SJCRH30 (cell line): ENCODE results near the gene APBA2. TPM values are rescaled to one million over a fixed set of nuclear protein-coding genes. Genes with fewer than 3 reads are reported as not detected.

Source experiments
- DNase-seq, 2 experiments: peaks; one replicate each; pipeline ENCODE4 v3.0.0-alpha.2; 2015 to 2020
- H3K27ac ChIP-seq: fragments of 250-450 bp; sonication (Bioruptor Pico); 2 replicates; pipeline ENCODE4 v1.5.1; 2020; ENCODE audit warnings: mild to moderate bottlenecking, moderate library complexity
- H3K27me3 ChIP-seq: fragments of 250-450 bp; sonication (Bioruptor Pico); 2 replicates; pipeline ENCODE4 v1.5.1; 2020; ENCODE audit warnings: mild to moderate bottlenecking, moderate library complexity
- H3K36me3 ChIP-seq: fragments of 250-450 bp; sonication (Bioruptor Pico); 2 replicates; pipeline ENCODE4 v1.5.1; 2020; ENCODE audit warnings: mild to moderate bottlenecking, moderate library complexity
- H3K4me1 ChIP-seq: fragments of 250-450 bp; sonication (Bioruptor Pico); 2 replicates; pipeline ENCODE4 v1.5.1; 2020; ENCODE audit warnings: mild to moderate bottlenecking, moderate library complexity
- H3K4me3 ChIP-seq: fragments of 250-450 bp; sonication (Bioruptor Pico); 2 replicates; pipeline ENCODE4 v1.5.1; 2020; ENCODE audit warnings: mild to moderate bottlenecking, moderate library complexity
- H3K9me3 ChIP-seq: fragments of 250-450 bp; sonication (Bioruptor Pico); replicated peaks from 2 replicates; pipeline ENCODE4 v1.5.1; 2020; ENCODE audit warnings: mild to moderate bottlenecking, moderate library complexity
- total RNA-seq: library from RNA; depleted of rRNA; stranded (reverse); fragments of >200 nt; shearing (Covaris generic); gene quantifications from 2 replicates; pipeline ENCODE4 v1.2.3, GENCODE V29; 2014

Gene APBA2
- total RNA-seq, 1 experiment from 2014 or later, result 11.9 TPM

DNA sequence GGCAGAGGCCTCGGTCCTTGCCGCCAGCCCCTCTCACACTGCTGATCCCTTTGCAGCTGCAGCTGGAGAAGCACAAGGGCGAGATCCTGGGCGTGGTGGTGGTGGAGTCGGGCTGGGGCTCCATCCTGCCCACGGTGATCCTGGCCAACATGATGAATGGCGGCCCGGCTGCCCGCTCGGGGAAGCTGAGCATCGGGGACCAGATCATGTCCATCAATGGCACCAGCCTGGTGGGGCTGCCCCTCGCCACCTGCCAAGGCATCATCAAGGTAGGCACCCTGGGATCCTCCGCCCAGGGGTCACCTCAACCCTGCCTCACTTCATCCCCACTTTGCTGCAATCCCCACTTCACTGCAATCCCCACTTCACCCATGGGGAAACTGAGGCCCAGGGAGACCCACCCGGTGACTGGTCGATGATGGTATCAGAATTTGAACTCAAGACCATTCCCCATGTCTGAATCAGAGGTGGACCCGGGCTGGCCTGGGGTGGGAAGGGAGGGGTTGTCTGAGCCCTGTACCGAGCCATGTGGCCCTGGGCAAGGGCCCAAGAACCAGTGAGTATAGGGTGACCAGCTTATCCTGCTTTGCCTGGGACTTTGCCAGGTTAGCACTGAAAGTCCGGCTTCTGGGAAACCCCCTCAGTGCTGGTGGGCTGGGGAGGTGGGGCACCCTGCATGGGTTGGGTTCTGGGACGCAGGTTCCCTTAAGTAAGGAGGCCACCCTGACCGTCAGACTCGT, 220.9 kb downstream of the APBA2 start:
- Histone ChIP-seq H3K4me3 (no peak overlapping the region), H3K27ac (no peak overlapping the region), H3K9me3 (no peaks in the 10 kb centered on the region), H3K4me1 (no peaks in the 10 kb centered on the region), H3K27me3 (no peaks in the 10 kb centered on the region), H3K36me3 (no peaks in the 10 kb centered on the region)
- no peak for DNase-seq

DNA sequence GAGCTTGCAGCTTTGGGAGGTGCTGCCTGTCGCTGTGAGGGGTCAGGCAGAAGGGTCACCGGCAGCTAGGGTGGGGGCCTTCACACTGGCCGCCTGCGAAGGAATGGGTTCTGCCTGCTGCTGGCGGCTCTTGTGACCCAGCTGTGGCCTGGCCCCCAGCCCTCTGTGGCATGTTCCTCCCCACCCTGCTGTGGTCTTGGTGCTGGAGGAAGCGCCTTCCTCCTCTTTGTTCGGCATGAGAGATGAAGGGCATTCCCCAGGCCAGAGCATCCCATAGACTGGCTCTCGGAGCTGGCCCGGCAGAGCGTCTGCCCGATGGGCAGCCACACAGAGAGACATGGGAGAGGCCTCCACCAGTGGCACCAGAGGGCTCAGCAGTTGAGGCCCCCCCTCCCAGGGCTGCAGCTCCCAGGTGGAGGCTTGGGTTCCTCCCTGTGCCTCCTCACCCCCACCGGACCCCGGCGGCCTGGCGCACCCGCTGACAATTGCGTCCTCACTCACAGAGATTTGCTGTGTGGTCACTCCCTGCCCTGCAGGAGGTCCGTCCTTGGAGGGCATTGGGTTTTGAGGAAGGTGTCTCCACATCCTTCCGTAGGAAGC, 221.6 kb downstream of the APBA2 start:
- H3K9me3 ChIP-seq, result no peaks in the 10 kb centered on the region
- H3K27me3 ChIP-seq, result no peaks in the 10 kb centered on the region
- H3K27ac ChIP-seq, result no peak overlapping the region
- no peak overlapping the region for H3K4me3 ChIP-seq
- no peak for DNase-seq
- no peaks in the 10 kb centered on the region for H3K4me1 ChIP-seq
- H3K36me3 ChIP-seq, result no peaks in the 10 kb centered on the region

DNA sequence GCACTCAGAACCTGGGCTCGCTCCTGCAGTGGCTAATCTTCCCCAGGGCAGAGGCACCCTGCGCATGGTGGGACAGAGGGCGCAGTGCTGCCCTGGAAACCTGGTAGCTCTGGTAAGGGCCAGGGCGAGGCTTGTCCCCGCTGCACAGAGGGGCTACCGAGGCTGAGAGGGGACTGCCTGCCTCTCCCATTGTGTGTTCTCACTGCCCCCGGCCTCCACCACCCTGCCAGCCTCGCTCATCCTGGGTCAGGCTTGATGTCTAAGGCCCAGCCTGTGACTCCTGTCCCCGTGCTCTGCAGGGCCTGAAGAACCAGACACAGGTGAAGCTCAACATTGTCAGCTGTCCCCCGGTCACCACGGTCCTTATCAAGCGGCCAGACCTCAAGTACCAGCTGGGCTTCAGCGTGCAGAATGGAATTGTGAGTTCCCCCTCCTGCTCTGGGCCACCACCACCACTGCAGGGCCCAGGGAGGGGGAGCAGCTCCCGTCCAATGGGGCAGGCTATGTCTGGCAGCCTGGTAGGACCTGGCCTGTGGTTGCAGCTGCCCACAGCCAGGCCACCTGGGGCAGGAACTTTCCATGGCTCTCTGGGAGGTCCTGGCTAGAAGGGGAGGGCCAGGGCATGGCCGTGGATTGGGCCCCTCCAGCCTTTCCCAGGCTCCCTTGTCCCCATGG, 222.3 kb downstream of the APBA2 start:
- Histone ChIP-seq H3K27ac (no peak overlapping the region), H3K4me1 (no peaks in the 10 kb centered on the region), H3K4me3 (no peak overlapping the region), H3K9me3 (no peaks in the 10 kb centered on the region), H3K27me3 (no peaks in the 10 kb centered on the region), H3K36me3 (no peaks in the 10 kb centered on the region)
- no peak for DNase-seq

DNA sequence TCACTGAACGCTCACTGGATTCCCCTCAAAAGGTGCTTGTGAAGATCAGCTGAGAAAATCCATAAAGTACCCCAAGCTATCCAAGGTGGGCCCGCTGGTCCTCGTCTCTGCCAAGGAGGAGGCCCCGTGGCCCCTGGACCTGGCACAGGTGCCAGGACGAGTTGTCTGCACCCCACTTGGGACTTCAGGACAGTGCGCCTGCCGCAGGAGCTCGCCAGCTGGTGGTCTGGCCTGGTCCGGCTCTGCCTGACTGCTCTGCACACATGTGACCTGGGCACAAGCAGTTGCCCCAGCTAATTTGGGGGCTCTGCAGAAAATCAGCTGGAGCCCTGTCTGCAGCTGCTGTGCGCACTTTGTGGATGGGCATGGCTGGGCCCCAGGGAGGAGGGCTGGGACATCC, 224.0 kb downstream of the APBA2 start:
- Histone ChIP-seq H3K9me3 (no peaks in the 10 kb centered on the region), H3K4me3 (no peak overlapping the region), H3K27ac (no peak overlapping the region), H3K36me3 (no peaks in the 10 kb centered on the region), H3K27me3 (no peaks in the 10 kb centered on the region), H3K4me1 (no peaks in the 10 kb centered on the region)
- no peak for DNase-seq

DNA sequence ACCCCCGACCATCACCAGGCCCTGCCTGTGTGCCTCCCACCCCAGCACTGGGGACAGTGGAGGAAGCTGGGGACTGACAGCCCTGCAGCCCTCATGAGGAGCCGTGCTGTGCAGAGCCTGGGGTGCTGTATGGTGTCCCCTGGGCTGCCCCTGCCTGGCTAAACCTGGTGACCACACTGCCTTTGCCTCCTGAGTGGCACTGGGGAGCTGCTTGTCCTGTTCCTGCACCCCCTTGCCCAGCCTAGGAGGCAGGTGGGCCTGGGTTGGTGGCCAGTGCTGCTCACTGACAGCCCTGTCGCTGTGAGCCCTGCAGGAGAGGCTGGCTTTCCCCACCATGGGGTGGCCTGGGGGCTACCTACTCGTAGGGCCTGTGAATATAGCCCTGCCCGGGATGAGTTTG, 224.4 kb downstream of the APBA2 start:
- Histone ChIP-seq H3K9me3 (no peaks in the 10 kb centered on the region), H3K27ac (no peak overlapping the region), H3K4me3 (no peak overlapping the region), H3K36me3 (no peaks in the 10 kb centered on the region), H3K4me1 (no peaks in the 10 kb centered on the region), H3K27me3 (no peaks in the 10 kb centered on the region)
- no peak for DNase-seq

DNA sequence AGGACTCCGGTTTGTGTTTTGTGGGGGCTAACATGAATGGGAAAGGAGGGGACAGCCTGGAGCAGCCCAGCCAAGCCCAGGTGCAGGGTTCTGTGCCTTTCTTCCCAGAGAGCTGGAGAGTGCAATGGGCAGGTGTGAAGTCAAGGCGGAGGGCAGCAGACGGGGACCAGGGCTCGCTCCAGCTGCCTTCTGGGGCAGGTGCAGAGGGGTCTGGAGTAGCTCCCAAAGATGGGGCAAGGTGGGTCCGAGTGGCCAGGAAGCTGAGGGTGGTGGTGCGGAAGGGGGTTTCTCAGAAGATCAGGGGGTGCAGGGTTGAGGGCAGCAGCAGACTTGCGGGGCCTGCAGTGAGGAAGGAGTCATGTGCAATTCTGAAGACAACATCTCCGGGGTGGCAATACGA, 225.0 kb downstream of the APBA2 start:
- H3K4me1 ChIP-seq, result no peaks in the 10 kb centered on the region

DNA sequence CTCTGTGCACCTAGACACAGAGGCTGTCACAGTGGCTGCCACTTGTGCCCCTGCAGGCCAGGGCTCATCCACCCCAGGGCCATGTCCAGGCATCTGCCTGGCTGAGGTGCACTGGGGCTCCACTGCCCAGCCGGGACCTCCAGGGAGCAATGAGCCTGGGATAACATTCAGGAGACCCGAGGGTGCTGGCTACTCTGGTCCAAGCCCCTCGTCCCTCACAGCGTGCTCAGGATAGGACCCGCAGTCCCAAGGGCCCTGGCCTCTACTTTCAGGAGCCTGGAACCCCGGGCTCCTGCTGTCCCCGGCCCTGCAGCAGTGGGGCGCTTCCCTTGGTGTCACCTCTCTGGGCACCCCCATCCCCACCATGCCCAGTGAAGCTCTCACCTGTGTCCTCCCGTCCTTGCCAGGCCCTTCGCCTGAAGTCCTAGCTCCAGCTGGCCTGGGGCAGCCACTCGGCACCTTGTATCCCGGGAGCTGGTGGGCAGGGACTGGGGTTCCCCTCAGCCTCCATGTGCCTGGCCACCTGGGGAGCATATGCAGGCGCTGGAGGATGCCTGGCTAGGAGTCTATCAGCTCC, 226.0 kb downstream of the APBA2 start:
- no peaks in the 10 kb centered on the region for H3K9me3 ChIP-seq
- no peaks in the 10 kb centered on the region for H3K4me1 ChIP-seq
- no peak overlapping the region for H3K27ac ChIP-seq
- no peak for DNase-seq
- H3K27me3 ChIP-seq, result no peaks in the 10 kb centered on the region
- no peak overlapping the region for H3K4me3 ChIP-seq
- H3K36me3 ChIP-seq, result no peaks in the 10 kb centered on the region

More for the DNA sequence above, 225.0 kb downstream of the APBA2 start:
- no peak for DNase-seq
- Histone ChIP-seq H3K9me3 (no peaks in the 10 kb centered on the region), H3K27me3 (no peaks in the 10 kb centered on the region), H3K36me3 (no peaks in the 10 kb centered on the region), H3K27ac (no peak overlapping the region), H3K4me3 (no peak overlapping the region)

DNA sequence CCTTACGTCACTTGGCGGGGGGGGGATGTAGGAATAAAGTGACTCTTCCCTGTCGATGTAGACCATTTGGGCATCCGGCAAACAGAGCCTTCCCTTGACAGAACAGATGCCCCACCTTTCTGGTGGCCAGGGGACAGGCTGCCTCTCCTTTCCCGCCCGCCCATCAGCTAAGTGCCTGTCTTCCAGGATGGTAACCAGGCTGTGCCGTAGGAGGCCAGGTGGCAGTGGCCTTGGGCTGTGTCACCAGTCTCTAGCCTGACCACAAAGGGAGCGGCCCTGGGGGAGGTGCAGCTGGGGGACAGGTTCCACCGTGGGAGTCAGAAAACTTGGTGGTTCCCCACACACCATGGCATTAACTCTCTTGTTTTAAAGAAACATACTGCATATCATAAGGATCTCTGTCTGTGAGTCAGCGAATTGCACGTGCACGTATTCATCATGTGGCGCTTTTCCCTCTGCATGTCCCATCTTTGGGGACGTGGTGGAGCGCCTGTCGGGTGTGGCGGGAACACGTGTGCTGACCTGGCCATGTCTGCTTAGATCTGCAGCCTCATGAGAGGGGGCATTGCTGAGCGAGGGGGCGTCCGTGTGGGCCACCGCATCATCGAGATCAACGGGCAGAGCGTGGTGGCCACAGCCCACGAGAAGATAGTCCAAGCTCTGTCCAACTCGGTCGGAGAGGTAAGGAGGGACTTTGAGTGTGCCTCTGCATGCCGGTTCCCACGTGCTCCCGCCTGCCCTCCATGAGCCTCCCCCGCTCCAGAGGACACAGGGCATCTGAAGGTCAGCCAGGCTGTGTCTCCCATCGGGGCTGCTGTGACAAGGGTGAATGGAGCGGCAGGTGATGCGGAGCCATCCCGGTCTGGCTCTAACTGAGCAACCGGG, 227.8 kb downstream of the APBA2 start:
- Histone ChIP-seq H3K27me3 (no peaks in the 10 kb centered on the region), H3K4me1 (no peaks in the 10 kb centered on the region), H3K27ac (no peak overlapping the region), H3K36me3 (no peaks in the 10 kb centered on the region), H3K4me3 (no peak overlapping the region), H3K9me3 (no peaks in the 10 kb centered on the region)
- no peak for DNase-seq

DNA sequence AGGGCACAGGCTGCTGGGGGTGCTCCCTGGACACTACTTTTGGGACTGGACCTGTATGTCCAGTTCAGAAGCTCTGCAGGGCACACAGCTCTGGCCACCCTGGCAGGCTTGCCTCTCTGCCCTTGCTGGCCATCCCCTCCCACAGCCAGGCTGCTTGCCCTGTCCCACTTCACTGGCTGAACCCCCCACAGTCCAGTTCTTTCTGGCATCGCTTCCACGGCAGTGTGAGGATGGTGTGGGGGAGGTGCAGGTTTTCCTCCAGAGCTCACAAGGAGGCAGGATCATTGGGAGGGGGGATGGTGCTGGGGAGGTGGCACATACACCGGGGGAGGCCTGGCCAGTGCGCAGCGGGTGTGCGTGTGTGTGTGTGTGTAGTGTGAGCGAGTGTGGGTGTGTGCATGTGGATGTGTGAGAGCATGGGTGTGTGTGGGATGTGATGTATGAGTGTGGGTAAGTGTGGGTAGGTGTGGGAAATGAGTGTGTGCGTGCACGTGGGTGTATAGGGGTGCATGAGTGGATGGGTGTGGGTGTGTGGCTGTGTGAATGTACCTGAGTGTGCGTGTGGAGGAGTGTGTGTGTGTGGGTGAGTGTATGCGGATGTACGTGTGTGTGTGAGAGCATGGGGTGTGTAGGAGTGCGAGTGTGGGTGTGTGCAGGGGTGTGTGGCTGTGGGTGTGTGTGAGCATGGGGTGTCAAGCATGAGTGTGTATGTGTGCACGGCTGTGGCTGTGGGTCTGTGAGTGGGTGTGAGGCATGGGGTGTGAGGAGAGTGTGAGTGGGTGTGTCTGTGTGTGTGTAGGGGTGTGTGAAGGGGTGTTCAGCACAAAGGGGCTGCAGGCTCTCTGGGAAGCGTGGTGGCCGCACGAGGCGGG, 228.7 kb downstream of the APBA2 start:
- DNase-seq, result no peak
- Histone ChIP-seq H3K4me3 (no peak overlapping the region), H3K27me3 (no peaks in the 10 kb centered on the region), H3K4me1 (no peaks in the 10 kb centered on the region), H3K9me3 (no peaks in the 10 kb centered on the region), H3K27ac (no peak overlapping the region), H3K36me3 (no peaks in the 10 kb centered on the region)

DNA sequence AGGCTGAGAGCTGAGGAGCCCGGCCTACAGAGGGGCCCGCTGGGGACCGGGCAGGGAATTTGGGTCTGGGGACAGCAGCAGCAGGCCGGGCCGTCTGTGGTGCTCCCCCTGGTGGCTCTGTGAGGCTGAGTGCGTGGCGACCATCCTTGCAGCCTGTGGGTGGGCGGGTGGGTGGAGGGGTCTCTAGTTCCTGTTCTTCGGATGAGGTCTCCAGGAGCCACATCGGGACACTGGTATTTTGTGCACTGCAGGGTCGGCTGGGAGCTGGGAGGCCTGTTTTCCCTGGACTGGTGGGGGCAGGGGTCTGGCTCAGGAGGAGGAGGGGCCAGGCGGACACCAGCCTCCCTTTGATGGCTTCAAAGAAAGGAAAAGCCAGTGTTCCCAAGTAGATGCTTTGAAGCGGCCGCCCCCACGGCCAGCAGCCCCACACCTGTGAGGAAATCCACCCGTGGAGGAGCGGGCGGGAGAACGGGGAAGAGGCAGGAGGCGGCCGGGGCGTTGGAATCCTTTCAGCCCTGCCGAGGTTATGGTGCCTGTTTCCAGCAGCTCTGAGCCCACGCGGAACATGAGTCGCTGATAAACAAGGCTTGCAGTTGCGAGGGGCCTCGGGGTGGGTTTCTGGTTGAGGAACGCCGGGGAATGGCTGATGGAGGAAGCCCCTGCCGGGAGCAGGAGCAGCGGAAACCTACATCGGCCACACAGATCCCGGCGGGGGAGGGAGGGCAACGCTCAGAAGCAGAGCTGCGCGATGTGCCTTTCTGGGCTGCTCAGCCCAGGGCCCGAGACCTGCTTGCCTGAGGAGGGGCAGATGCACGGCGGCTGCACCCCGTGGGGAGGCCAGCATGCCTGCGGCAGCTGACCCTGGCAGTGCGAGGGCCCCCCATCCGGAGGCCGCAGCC, 229.6 kb downstream of the APBA2 start:
- Histone ChIP-seq H3K4me1 (no peaks in the 10 kb centered on the region), H3K9me3 (no peaks in the 10 kb centered on the region), H3K4me3 (no peak overlapping the region), H3K27me3 (no peaks in the 10 kb centered on the region), H3K27ac (no peak overlapping the region), H3K36me3 (no peaks in the 10 kb centered on the region)
- DNase-seq, result no peak

DNA sequence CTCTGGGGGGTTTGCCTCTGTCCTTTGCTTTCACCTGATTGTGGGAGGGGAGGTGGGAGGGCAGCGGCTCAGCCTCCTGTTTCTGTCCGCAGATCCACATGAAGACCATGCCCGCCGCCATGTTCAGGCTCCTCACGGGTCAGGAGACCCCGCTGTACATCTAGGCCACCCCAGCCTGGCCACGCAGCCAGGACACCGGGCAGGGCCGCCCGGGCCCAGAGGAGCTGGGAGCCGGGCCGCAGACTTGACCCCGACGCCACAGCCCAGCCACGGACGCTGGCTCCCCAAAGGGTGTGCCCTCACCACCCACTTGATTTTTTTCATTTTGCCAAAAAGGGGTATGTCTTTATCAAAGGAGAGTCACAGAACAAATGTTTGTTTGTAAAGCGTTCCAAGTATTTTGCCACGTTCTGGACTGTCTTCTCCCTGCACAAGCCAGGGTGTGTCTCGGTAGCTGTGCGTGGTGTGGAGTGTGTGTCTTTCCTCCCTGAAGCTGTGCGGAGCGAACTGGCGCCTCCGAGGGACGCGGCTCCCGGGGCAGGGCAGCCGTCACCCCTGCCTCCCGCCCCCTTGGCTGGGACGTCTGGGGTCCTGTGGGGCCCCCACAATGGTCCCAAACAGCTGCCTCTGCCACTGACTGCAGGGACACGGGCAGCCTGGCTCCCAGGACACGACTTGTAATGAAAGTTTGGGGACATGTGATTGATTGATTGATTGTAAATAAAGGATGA, 231.4 kb downstream of the APBA2 start:
- H3K4me3 ChIP-seq, result no peak overlapping the region
- no peak for DNase-seq
- H3K4me1 ChIP-seq, result no peaks in the 10 kb centered on the region
- H3K36me3 ChIP-seq, result no peaks in the 10 kb centered on the region
- H3K27me3 ChIP-seq, result no peaks in the 10 kb centered on the region
- no peaks in the 10 kb centered on the region for H3K9me3 ChIP-seq
- H3K27ac ChIP-seq, result no peak overlapping the region

DNA sequence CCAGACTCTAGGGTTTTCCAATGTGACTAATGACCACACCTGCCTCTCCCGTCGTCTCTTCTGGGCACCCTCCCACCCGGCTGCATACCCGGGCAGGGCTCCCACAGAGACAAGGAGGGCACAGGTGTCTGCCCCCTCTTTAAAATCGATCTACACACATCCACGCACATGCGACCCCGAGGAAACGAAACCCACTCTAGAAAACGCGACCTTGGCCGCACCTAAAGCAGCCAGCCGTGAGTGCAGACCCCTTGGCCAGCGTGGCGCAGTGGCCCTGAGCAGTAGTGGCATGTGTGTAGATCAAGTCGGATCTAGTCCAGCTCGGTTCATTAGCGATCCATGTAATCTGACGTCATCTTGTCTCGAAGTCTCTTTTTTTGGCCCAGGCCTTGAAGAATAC, 232.0 kb downstream of the APBA2 start:
- Histone ChIP-seq H3K36me3 (no peaks in the 10 kb centered on the region), H3K27me3 (no peaks in the 10 kb centered on the region), H3K4me3 (no peak overlapping the region), H3K27ac (no peak overlapping the region), H3K9me3 (no peaks in the 10 kb centered on the region), H3K4me1 (no peaks in the 10 kb centered on the region)
- DNase-seq, result no peak
